ENCODE results near the gene CD72.

GRCh38 chr9:35666045-35666444, 47.8 kb upstream of the CD72 start:
- TF ChIP-seq CTCF (IDR thresholded peaks at IDR 0.05) (no peak), EZH2 (IDR thresholded peaks at IDR 0.05) (no peak)

All from neural progenitor cell (in vitro differentiated cells).